GM23248 (cell line): Measurements from ENCODE around the gene CATSPER1.

ENCODE experiments used
- EZH2 ChIP-seq: fragments of 200-600 bp; sonication (generic); IDR thresholded peaks from 2 replicates; pipeline ENCODE4 v1.6.1; 2018; ENCODE audit warnings: antibody characterized with exemption, mild to moderate bottlenecking; ENCODE audit not compliant: insufficient read depth, poor library complexity, severe bottlenecking
- EZH2phosphoT487 ChIP-seq: fragments of 200-600 bp; sonication (generic); IDR thresholded peaks from 2 replicates; pipeline ENCODE4 v1.6.1; 2018; ENCODE audit warnings: antibody characterized with exemption, moderate library complexity, mild to moderate bottlenecking, low read depth; ENCODE audit not compliant: insufficient read depth

DNA sequence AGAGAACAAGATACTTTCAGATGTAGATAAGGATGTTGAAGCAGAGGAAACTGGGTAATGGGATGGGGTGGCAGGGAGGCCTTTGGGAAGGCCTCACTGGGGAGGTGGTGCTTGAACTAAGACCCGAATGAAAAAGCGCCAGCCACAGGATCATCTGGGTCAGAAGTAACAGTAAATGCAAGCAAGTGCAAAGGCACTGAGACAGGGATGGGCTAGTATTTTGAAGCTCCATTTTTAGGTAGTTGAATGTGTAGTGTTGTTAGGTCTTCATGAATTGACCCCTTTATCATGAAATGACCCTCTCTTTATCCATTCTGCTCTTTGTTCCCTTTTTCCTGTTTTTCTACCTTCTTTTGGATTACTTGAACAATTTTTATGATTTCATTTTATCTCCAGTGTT lies 37.6 kb upstream of the CATSPER1 start:
- TF ChIP-seq EZH2phosphoT487 (no peak), EZH2 (no peak)
